Right lobe of liver (tissue), 6 donors: ENCODE results near the gene AGFG2. TPM values are rescaled to one million over a fixed set of nuclear protein-coding genes. Genes with fewer than 3 reads are reported as not detected.
"Not testable (repeated sequence)": the region's sequence is repeated elsewhere in the genome, so short reads cannot be mapped to it uniquely, and the experiment has no call there.

Source experiments
- ATAC-seq, 4 donors: fragments of 200-7000 bp; cut with Tn5 transposase; one replicate each; pipeline ENCODE4 v1.9.1; 2020; ENCODE audit warnings: mild to moderate bottlenecking in 4 of 4, moderate library complexity in 4 of 4
- DNase-seq, 3 donors: peaks; one replicate each; pipeline ENCODE4 v3.0.0-alpha.2; 2020
- H3K27ac ChIP-seq, 3 donors: fragments of 200-600 bp; one replicate each; pipeline ENCODE4 v1.8.0; 2022
- H3K27me3 ChIP-seq, 2 donors: fragments of 200-600 bp; one replicate each; pipeline ENCODE4 v1.8.0; 2022
- H3K36me3 ChIP-seq, 4 donors: fragments of 200-600 bp; sonication (generic) in 1 of 4; one replicate each; pipeline versions ENCODE4 v1.5.1 to v1.8.0; 2017 to 2022; ENCODE audit warnings: control low read depth in 1 of 4
- H3K4me1 ChIP-seq, 4 donors: fragments of 200-600 bp; sonication (generic) in 1 of 4; one replicate each; pipeline versions ENCODE4 v1.5.1 to v1.8.0; 2017 to 2022; ENCODE audit warnings: control low read depth in 1 of 4
- H3K4me3 ChIP-seq, 3 donors: fragments of 200-600 bp; one replicate each; pipeline ENCODE4 v1.8.0; 2022
- H3K9me3 ChIP-seq, 4 donors: fragments of 200-600 bp; sonication (generic) in 1 of 4; one replicate each; pipeline versions ENCODE4 v1.5.1 to v1.8.0; 2017 to 2022; ENCODE audit warnings: control low read depth in 1 of 4
- CTCF ChIP-seq, 4 donors: fragments of 200-600 bp in 3 of 4; fragments of 450-650 bp in 1 of 4; IDR thresholded peaks; one replicate each; pipeline versions ENCODE4 v1.5.1 to v1.8.0; 2016 to 2022; ENCODE audit warnings: antibody characterized with exemption in 4 of 4, mild to moderate bottlenecking in 2 of 4
- POLR2A ChIP-seq: fragments of 450-650 bp; IDR thresholded peaks from one replicate; pipeline ENCODE4 v1.6.1; 2017; ENCODE audit warnings: antibody characterized with exemption, mild to moderate bottlenecking
- WGBS: methylation state at CpG from one replicate; pipeline ENCODE4 v1.1.6; 2018; ENCODE audit warnings: low coverage, low lambda C conversion rate; ENCODE audit not compliant: insufficient coverage; ENCODE audit errors: missing lambda C conversion rate; 5-methylcytosine and 5-hydroxymethylcytosine counted together
- intact Hi-C, 2 donors: fragments of 100-400 bp; cut with DNase I; formaldehyde crosslinking; loops; one replicate each; pipeline versions ENCODE4 v1.11.2 to v1.14.1; 2022
- total RNA-seq, 6 experiments: library from RNA; depleted of rRNA in 2 of 6; stranded (reverse); fragments of >200 nt in 2 of 6; fragmentation: NEBNext Ultra II Directional in 3 of 6; extraction: Animal tissue kit (Norgen Biotek cat#: 25700) in 3 of 6; gene quantifications; one replicate each; pipeline versions ENCODE4 v1.1.0 to v1.2.4, GENCODE V29; 2016 to 2023
- donor health status: DM: no; HTN: yes; CAD: no.
- donor health status: DM: no; HTN: no; CAD: no.
- donor health status: DM: no; HTN: no; CAD: no.
- donor health status: DM: no; HTN: yes; CAD: no.
- donor health status: DM: no; HTN: yes; CAD: no.

Gene AGFG2
- total RNA-seq, 6 experiments from 2014 or later: 52.9 to 86.3 (median 69.8) TPM

- ATAC-seq (peak; percentile 16 to 37 (median 30)), DNase-seq (peak in 2 of 3 donors; percentile 79 to 85)
- Histone ChIP-seq H3K27ac (peak overlapping the region in 2 of 3 donors; percentile 40 to 96), H3K9me3 (no peaks in the 10 kb centered on the region), H3K4me1 (peaks cover 0 to 53% (median 26%) of the 10 kb centered on the region in 4 donors), H3K36me3 (peaks cover 0 to 51% (median 22%) of the 10 kb centered on the region in 4 donors), H3K27me3 (no peaks in the 10 kb centered on the region), H3K4me3 (no peak overlapping the region)
- TF ChIP-seq POLR2A: no peak
- TF ChIP-seq CTCF (IDR thresholded peaks at IDR 0.05): peak; percentile 90 to 94 (median 91)
- intact Hi-C loops: loop anchor here (5.0 to 10.0 kb wide), 3 partner anchors 87 to 131 kb away; partner anchors contain the start of genes GIGYF1 (in 1 of the 2) and TSC22D4 (in 1 of the 2)
- 41% methylated on average over 10 of the region's 12 CpGs for WGBS
Observed at GRCh38 chr7:100563809-100564400, 24.9 kb downstream of the AGFG2 start.

GRCh38 chr7:100564405-100564804 is 25.4 kb downstream of the AGFG2 start:
- 57% methylated on average over 2 of the region's 6 CpGs for WGBS
- not testable (repeated sequence) for H3K27me3 ChIP-seq, H3K4me3 ChIP-seq, DNase-seq, H3K9me3 ChIP-seq, ATAC-seq
- Histone ChIP-seq H3K4me1 (peaks cover 0 to 58% (median 28%) of the 10 kb centered on the region in 4 donors), H3K36me3 (peaks cover 0 to 48% (median 21%) of the 10 kb centered on the region in 4 donors), H3K27ac (peak overlapping the region in 2 of 3 donors; percentile 40 to 96)
- intact Hi-C loops: loop anchor here (5.0 to 10.0 kb wide), 3 partner anchors 87 to 130 kb away; partner anchors contain the start of genes GIGYF1 (in 1 of the 2) and TSC22D4 (in 1 of the 2)

- Histone ChIP-seq H3K27ac (peak overlapping the region in 2 of 3 donors; percentile 27 to 96), H3K36me3 (peaks cover 0 to 44% (median 20%) of the 10 kb centered on the region in 4 donors), H3K9me3 (no peaks in the 10 kb centered on the region), H3K4me3 (no peak overlapping the region), H3K4me1 (peaks cover 0 to 61% (median 28%) of the 10 kb centered on the region in 4 donors), H3K27me3 (no peaks in the 10 kb centered on the region)
- DNase-seq (peak in 2 of 3 donors; percentile 42 to 82), ATAC-seq (peak in 1 of 4 donors; percentile 1)
- intact Hi-C loops: loop anchor here in 1 of 2 donors (10.0 kb wide), 1 partner anchor 130 kb away; the partner anchor contains the start of gene GIGYF1
- no peak for TF ChIP-seq POLR2A
- TF ChIP-seq CTCF (IDR thresholded peaks at IDR 0.05): no peak
- WGBS: 52% methylated on average over 3 of the region's 11 CpGs
Observed at GRCh38 chr7:100565133-100565571, 26.1 kb downstream of the AGFG2 start.

DNA sequence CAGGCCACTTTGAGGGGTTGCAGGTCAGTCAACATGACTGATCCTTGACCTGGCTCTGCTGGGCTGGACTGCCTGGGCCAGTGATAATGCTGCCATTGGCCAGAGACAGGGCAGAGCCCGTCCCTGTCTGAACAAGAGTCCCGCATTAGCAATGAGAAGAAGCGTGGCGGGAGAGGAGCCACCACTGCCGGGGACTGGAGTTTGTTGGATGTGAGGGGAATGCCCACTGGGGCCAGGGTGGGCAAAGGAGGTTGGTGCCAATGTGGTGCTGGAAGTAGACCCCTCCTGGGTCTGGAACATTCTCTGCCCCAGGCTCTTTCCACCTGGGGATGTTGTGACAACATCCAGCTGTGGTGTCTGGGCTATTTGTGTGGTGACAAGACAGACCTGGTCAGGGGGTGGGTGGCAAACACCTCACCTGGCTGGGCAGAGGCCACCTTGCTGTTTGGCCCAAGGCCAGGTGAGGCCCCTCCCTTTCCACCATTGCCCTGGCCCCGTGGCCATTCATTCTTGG is 27.1 kb downstream of the AGFG2 start:
- H3K4me3 ChIP-seq: peak overlapping the region in 1 of 3 donors; percentile 14
- 48% methylated on average over 4 of the region's 6 CpGs for WGBS
- peaks cover 0 to 35% (median 18%) of the 10 kb centered on the region in 4 donors for H3K36me3 ChIP-seq
- intact Hi-C loops: loop anchor here in 1 of 2 donors (10.0 kb wide), 1 partner anchor 129 kb away; the partner anchor contains the start of gene GIGYF1
- peaks cover 0 to 67% (median 32%) of the 10 kb centered on the region in 4 donors for H3K4me1 ChIP-seq
- no peaks in the 10 kb centered on the region for H3K9me3 ChIP-seq
- no peaks in the 10 kb centered on the region for H3K27me3 ChIP-seq
- DNase-seq: peak in 1 of 3 donors; percentile 81
- TF ChIP-seq POLR2A (peak; percentile 26), CTCF (IDR thresholded peaks at IDR 0.05) (no peak)
- no peak for ATAC-seq
- peak overlapping the region in 2 of 3 donors; percentile 90 to 96 for H3K27ac ChIP-seq
